SK-N-SH (cell line): ENCODE data around the gene BBS9.

ENCODE experiments used
- JUND ChIP-seq: IDR thresholded peaks from 2 replicates; pipeline ENCODE4 v1.4.0; 2012
- TF ChIP-seq, protein P1 (sequence below): fragments of 200-600 bp; sonication (generic); IDR thresholded peaks from 2 replicates; pipeline ENCODE4 v1.6.1; 2017; ENCODE audit warnings: antibody characterized with exemption, mild to moderate bottlenecking, moderate library complexity

- TF ChIP-seq JUND: no peak
- TF ChIP-seq, protein P1, sequence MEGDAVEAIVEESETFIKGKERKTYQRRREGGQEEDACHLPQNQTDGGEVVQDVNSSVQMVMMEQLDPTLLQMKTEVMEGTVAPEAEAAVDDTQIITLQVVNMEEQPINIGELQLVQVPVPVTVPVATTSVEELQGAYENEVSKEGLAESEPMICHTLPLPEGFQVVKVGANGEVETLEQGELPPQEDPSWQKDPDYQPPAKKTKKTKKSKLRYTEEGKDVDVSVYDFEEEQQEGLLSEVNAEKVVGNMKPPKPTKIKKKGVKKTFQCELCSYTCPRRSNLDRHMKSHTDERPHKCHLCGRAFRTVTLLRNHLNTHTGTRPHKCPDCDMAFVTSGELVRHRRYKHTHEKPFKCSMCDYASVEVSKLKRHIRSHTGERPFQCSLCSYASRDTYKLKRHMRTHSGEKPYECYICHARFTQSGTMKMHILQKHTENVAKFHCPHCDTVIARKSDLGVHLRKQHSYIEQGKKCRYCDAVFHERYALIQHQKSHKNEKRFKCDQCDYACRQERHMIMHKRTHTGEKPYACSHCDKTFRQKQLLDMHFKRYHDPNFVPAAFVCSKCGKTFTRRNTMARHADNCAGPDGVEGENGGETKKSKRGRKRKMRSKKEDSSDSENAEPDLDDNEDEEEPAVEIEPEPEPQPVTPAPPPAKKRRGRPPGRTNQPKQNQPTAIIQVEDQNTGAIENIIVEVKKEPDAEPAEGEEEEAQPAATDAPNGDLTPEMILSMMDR: no peak
Measured at GRCh38 chr7:33472348-33473025, 343.1 kb downstream of the BBS9 start.
